ENCODE measurements around the gene APPBP2. TPM values are rescaled to one million over a fixed set of nuclear protein-coding genes. Genes with fewer than 3 reads are reported as not detected.

APPBP2 gene
- total RNA-seq, 1 donor from 2014 or later: 31.1 TPM

- intact Hi-C loops (cut with micrococcal nuclease): no loop called here
Measured at GRCh38 chr17:60401819-60402218, 124.2 kb downstream of the APPBP2 start.

DNA sequence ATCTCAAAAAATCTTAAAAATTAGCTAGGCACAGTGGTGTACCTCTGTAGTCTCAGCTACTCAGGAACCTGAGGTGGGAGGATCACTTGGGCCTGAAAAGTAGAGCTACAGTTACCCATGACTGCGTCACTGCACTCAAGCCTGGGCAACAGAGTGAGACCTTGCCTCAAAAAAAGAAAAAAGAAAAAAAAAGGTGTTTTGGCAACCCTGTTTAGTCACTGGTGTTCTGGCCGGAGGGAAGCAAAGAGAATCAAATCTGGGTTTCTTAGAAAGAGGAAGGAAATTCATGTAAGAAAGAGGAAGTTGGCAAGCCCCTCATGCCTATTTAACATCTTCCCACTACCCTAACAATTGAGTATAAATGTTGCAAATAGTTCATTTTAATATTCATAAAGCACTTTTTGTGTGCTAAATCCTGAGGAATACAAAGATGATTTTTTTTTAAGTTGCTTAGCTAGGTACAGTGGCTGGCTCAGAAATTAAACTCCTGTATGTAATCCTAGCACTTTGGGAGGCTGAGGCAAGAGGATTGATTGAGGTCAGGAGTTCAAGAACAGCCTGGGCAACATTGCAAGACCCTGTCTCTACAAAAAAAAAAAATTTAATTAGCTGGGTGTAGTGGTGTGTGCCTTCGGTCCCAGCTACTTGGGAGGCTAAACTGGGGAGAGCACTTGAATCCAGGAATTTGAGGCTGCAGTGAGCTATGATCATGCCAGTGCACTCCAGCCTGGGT lies 127.6 kb downstream of the APPBP2 start:
- intact Hi-C loops (cut with micrococcal nuclease): loop anchor here (10.0 kb wide), 1 partner anchor 1294 kb away; the partner anchor contains the start of gene TRIM37

DNA sequence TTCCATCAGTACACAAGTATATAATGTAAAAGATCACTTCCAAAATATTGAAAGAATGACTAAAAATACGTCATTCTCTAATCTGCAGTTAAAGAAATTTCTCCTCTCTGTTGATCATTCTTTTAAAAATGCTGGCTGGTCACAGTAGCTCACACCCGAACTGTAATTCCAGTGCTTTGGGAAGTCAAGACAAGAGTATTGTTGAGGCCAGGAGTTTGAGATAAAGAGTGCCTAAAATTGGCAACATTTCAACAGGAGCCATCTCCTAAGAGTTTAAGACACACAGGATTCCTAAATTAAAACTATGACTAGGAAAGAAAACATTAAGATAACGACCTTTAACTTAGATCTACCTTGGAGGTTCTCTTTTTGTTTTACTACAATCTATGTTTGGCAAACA lies 129.6 kb downstream of the APPBP2 start:
- intact Hi-C loops (cut with micrococcal nuclease): loop anchor here (10.0 kb wide), 1 partner anchor 1292 kb away; the partner anchor contains the start of gene TRIM37

DNA sequence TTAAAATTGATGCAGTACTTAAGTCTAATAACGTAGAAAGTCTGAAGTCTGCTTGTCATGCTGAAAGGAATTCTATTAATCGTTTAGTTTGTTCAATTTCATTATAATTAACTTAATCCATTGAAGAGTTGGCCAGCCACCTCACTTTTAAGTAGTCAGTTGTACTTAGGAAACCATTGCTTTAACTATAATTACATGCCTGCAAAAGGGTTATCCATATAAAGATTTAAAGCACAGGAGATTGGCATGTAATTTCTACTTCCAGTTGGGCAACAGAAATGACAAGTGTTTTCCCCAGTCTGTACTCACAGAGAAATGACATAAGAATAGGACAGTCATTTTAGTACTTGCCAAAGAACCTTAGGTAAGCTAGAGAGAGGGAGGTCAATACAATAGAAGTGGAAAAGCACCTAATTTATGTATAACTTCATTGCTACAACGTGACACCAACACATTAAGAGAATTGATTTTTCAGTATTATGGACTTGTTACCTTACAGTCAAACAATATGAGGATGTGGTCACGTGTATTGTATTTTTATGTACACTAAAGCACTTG lies 130.5 kb downstream of the APPBP2 start:
- intact Hi-C loops (cut with micrococcal nuclease): loop anchor here (10.0 kb wide), 1 partner anchor 1291 kb away; the partner anchor contains the start of gene TRIM37

DNA sequence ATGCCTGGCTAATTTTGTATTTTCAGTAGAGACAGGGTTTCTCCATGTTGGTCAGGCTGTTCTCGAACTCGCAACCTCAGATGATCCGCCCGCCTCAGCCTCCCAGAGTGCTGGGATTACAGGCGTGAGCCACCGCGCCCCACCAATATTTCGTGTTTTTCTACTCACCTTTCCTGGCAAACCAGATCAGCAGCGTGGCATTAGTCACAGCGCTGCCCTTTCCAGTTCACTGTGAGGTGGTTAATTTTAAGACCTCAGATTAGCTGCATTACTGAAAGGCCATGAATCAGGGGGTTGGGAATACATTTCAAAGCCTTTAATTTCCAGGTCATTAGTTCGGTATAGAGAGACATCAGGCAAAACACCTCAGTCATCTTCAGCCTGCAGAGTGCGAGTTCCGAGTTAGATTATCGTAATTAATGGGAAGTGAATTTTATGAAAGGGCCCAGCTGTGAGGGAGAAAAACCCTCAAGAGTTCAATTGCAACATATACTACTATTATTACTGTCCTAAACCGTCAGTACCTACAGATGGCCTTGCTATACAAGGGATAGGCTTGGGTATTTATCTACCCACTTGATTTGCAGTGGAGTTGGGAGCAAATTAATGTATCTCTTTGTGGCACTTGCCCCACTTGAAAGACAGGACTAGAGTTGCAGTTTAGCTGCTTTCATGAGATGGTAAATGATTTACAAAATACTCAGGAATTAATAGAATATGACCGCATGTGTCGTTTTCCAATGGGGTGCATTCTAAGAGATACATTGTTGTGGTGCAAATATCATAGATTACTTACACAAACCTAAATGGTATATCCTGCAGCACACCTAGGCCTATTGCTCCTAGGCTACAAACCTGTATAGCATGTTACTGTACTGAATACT lies 132.0 kb downstream of the APPBP2 start:
- intact Hi-C loops (cut with micrococcal nuclease): loop anchor here (2.0 to 10.0 kb wide), 8 partner anchors 87 to 1877 kb away; partner anchors contain the start of genes PRR11, PTRH2, RNFT1 and RPS6KB1

Other genes with a start within 250 kb of the APPBP2 start
- gene USP32, start 134.1 kb downstream of the APPBP2 start, total RNA-seq: 42.5 and 43.4 TPM in 2 replicates
- not detected in 2 replicates for gene CHCT1, start 103.8 kb downstream of the APPBP2 start, total RNA-seq
- 20.4 and 21.0 TPM in 2 replicates for gene PPM1D, start 74.0 kb upstream of the APPBP2 start, total RNA-seq
- gene BCAS3, start 151.6 kb upstream of the APPBP2 start, total RNA-seq: 19.0 and 21.6 TPM in 2 replicates

Data from T-helper 1 cell treated with Interleukin-12 subunit alpha and Interleukin-12 subunit beta and Interleukin-4 antibody, amounts not matched to agents 30 ng/mL and 1 ng/mL, for 36 hours (primary cell).